Spinal cord (tissue), 10 donors: ENCODE results near the gene GTPBP1. TPM values are rescaled to one million over a fixed set of nuclear protein-coding genes. Genes with fewer than 3 reads are reported as not detected.

ENCODE experiments used
- DNase-seq, 6 donors: peaks; one replicate each; pipeline versions ENCODE4 v3.0.0 to v3.0.0-alpha.2; 2013 to 2015; ENCODE audit warnings: low spot score in 6 of 6, low read depth in 4 of 6
- H3K27ac ChIP-seq: one replicate; pipeline ENCODE4 v1.5.1; 2013; ENCODE audit warnings: low read depth, low read length, control low read depth
- H3K27me3 ChIP-seq: one replicate; pipeline ENCODE4 v1.6.1; 2013; ENCODE audit warnings: low read length; ENCODE audit not compliant: control insufficient read depth, insufficient read depth
- H3K36me3 ChIP-seq: one replicate; pipeline ENCODE4 v1.6.1; 2013; ENCODE audit warnings: low read length; ENCODE audit not compliant: control insufficient read depth, insufficient read depth
- H3K4me1 ChIP-seq: one replicate; pipeline ENCODE4 v1.6.1; 2013; ENCODE audit warnings: low read length; ENCODE audit not compliant: control insufficient read depth, insufficient read depth
- H3K4me3 ChIP-seq: one replicate; pipeline ENCODE4 v1.5.1; 2013; ENCODE audit warnings: low read depth, low read length, control low read depth
- H3K9me3 ChIP-seq: one replicate; pipeline ENCODE4 v1.6.1; 2013; ENCODE audit warnings: low read length; ENCODE audit not compliant: control insufficient read depth, insufficient read depth
- WGBS: methylation state at CpG from one replicate; pipeline ENCODE4 v1.1.5; 2013; ENCODE audit warnings: missing lambda C conversion rate; ENCODE audit not compliant: insufficient coverage; 5-methylcytosine and 5-hydroxymethylcytosine counted together
- polyA plus RNA-seq, 2 donors: library from polyadenylated mRNA; unstranded; fragments of 120-200 nt; gene quantifications; one replicate each; pipeline ENCODE4 v1.2.1, GENCODE V29; 2013; ENCODE audit not compliant: insufficient read length in 2 of 2
- total RNA-seq, 2 donors: library from RNA; depleted of rRNA in 1 of 2; stranded (reverse); fragments of 120-200 nt in 1 of 2; fragments of >200 nt in 1 of 2; gene quantifications; one replicate each; pipeline versions ENCODE4 v1.2.3 to v1.2.4, GENCODE V29; 2013 to 2014
- donor health status: healthy.

The GTPBP1 gene
- total and polyA plus RNA-seq, 4 donors: 25.0 to 79.6 (median 44.4) TPM

- DNase-seq: no peak
- Histone ChIP-seq H3K4me3 (no peak overlapping the region), H3K27me3 (no peaks in the 10 kb centered on the region), H3K4me1 (no peaks in the 10 kb centered on the region), H3K36me3 (peaks cover 61% of the 10 kb centered on the region), H3K27ac (no peak overlapping the region), H3K9me3 (no peaks in the 10 kb centered on the region)
- WGBS: no CpG with 5 or more reads among the region's 1 CpG
Observed at GRCh38 chr22:38689651-38690050, 16.1 kb upstream of the GTPBP1 start.

DNA sequence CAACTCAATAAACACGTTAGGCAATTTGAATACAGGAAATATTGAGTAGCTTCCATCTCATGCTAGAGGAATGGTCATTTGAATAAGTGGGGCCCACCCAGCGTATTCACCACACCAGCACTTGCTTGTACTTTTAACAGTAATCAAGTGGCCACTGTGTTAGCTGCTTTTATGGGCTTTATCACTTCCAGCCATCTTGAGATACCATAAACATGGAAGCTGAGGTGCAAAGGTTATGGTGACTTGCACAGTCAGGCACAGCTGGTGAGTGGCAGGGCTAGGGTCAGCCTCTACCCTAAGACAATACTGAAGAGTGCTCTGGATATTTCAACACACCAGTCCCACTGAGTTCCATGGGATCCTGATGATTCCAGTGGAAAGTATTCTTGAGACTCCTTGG is 11.7 kb upstream of the GTPBP1 start:
- WGBS: no CpG with 5 or more reads among the region's 2 CpGs
- peaks cover 30% of the 10 kb centered on the region for H3K36me3 ChIP-seq
- DNase-seq: no peak
- peaks cover 10% of the 10 kb centered on the region for H3K4me1 ChIP-seq
- H3K27ac ChIP-seq: no peak overlapping the region
- no peaks in the 10 kb centered on the region for H3K9me3 ChIP-seq
- no peak overlapping the region for H3K4me3 ChIP-seq
- no peaks in the 10 kb centered on the region for H3K27me3 ChIP-seq

GRCh38 chr22:38694940-38695339 is 10.8 kb upstream of the GTPBP1 start:
- no peaks in the 10 kb centered on the region for H3K27me3 ChIP-seq
- no peak overlapping the region for H3K27ac ChIP-seq
- peaks cover 24% of the 10 kb centered on the region for H3K36me3 ChIP-seq
- H3K4me3 ChIP-seq: no peak overlapping the region
- no peaks in the 10 kb centered on the region for H3K9me3 ChIP-seq
- no peak for DNase-seq
- H3K4me1 ChIP-seq: peaks cover 13% of the 10 kb centered on the region
- no CpG with 5 or more reads among the region's 3 CpGs for WGBS

DNA sequence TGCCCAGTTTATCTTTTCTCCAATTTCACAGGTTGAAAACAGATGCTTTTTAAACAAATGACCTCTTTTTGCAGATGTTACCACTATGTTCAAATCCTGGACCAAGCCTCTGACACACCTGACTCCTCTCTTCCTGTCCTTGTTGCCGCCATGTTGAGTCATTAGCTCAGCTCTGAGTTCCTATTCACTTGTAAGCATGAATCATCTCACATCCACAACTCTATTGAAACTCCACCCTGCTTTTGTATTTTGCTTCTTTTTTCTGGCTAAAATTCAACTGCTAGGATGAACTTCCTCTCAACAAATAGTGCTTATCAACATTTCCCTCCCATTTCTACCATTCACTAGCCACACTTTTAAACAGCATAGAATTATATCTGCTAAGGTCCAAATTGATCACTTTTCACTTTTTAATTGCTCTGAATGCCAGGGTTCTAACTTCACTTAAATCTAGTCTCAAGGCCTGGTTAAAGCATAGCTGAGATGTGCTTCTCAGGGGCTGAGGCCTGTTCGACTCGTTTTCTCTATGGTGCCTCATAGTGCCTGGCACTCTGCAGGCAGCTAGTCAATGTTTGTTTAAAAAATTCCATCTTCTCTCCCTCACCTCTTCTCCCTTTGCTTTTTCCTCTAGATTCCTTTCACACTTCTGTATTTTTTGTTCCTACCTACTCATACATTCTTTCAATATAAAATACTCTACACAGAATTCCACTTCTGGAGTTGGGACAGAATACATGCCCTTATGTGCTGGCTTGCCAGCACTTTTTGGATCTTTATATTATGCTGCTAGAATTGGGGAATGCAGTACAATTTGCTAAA is 8.9 kb upstream of the GTPBP1 start:
- Histone ChIP-seq H3K4me1 (peaks cover 20% of the 10 kb centered on the region), H3K9me3 (no peaks in the 10 kb centered on the region), H3K27ac (peak overlapping the region; percentile 61), H3K27me3 (no peaks in the 10 kb centered on the region), H3K36me3 (peaks cover 11% of the 10 kb centered on the region), H3K4me3 (no peak overlapping the region)
- no peak for DNase-seq
- 39% methylated on average over 3 of the region's 3 CpGs for WGBS

DNA sequence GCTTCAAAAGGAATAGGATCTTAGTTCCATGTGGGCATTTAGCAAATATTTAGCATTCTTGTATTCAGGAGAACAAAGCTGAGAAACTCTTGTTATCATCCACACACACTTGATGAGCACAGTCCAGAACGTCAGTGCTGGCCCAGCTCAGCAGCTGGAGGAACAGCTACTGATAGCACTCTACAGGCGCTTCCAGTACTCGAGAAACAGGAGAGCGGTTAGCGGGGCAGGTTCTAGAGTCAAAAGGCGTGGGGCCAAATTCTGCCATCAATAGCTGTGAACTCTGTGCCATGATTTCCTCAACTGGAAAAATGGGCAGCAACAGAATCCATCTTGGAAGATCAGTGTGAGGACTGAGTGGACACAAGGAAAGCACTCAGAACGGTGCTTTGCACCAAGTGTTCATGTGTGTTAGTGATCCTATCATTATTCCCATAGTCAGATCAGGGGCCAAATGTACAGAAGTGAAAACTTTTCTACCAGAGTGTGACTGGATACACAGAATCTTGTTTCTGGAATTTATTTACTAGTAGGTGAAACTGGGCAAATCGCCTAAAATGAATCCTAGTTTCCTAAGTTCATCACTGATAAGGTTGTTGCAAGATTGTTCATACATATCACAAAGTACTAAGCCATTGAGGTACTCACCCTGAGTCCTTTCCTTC is 8.2 kb upstream of the GTPBP1 start:
- peak overlapping the region; percentile 61 for H3K27ac ChIP-seq
- H3K36me3 ChIP-seq: peaks cover 11% of the 10 kb centered on the region
- H3K27me3 ChIP-seq: no peaks in the 10 kb centered on the region
- peaks cover 23% of the 10 kb centered on the region for H3K4me1 ChIP-seq
- H3K9me3 ChIP-seq: no peaks in the 10 kb centered on the region
- H3K4me3 ChIP-seq: no peak overlapping the region
- DNase-seq: no peak
- WGBS: 73% methylated on average over 7 of the region's 8 CpGs

DNA sequence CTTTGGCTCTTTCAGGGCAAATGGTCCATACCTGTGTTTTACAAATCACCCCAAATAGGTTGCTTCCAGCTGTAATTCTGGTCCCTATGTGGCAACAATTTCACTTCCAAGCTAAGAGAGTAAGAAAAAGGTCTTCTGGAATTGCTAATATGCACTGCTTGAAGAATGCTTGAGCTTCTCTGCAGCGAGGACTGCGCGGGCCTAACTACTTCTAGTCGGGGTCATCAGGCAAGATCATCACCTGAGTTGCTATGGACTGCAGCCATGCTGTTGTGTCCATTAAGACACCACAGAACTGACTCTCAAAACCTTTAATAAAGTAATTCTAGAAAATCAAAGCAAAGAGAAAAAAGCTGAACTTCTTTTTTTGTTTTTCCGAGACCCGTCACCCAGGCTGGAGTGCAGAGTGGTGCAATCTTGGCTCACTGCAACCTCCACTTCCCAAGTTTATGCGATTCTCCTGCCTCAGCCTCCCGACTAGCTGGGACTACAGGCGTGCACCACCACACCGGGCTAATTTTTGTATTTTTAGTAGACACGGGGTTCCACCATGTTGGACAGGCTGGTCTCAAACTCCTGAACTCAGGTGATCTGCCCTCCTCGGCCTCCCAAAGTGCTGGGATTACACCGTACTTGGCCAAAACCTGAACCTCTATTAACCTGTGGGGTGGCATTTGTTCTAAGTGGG is 7.2 kb upstream of the GTPBP1 start:
- Histone ChIP-seq H3K9me3 (no peaks in the 10 kb centered on the region), H3K4me3 (no peak overlapping the region), H3K27ac (no peak overlapping the region), H3K36me3 (peaks cover 9% of the 10 kb centered on the region), H3K4me1 (peaks cover 23% of the 10 kb centered on the region), H3K27me3 (no peaks in the 10 kb centered on the region)
- 90% methylated on average over 13 of the region's 13 CpGs for WGBS
- DNase-seq: no peak

- H3K9me3 ChIP-seq: no peaks in the 10 kb centered on the region
- peaks cover 7% of the 10 kb centered on the region for H3K36me3 ChIP-seq
- H3K27ac ChIP-seq: peak overlapping the region; percentile 73
- 79% methylated on average over 3 of the region's 5 CpGs for WGBS
- H3K27me3 ChIP-seq: no peaks in the 10 kb centered on the region
- H3K4me1 ChIP-seq: peaks cover 23% of the 10 kb centered on the region
- peak overlapping the region; percentile 81 for H3K4me3 ChIP-seq
- DNase-seq: no peak
Observed at GRCh38 chr22:38699143-38699542, 6.6 kb upstream of the GTPBP1 start.

GRCh38 chr22:38699784-38700183 is 6.0 kb upstream of the GTPBP1 start:
- H3K4me3 ChIP-seq: peak overlapping the region; percentile 81
- peak in 2 of 6 donors; percentile 21 to 49 for DNase-seq
- H3K4me1 ChIP-seq: peaks cover 23% of the 10 kb centered on the region
- WGBS: 6% methylated on average over 5 of the region's 6 CpGs
- peak overlapping the region; percentile 73 for H3K27ac ChIP-seq
- peaks cover under 1% of the 10 kb centered on the region for H3K36me3 ChIP-seq
- H3K9me3 ChIP-seq: no peaks in the 10 kb centered on the region
- H3K27me3 ChIP-seq: no peaks in the 10 kb centered on the region

DNA sequence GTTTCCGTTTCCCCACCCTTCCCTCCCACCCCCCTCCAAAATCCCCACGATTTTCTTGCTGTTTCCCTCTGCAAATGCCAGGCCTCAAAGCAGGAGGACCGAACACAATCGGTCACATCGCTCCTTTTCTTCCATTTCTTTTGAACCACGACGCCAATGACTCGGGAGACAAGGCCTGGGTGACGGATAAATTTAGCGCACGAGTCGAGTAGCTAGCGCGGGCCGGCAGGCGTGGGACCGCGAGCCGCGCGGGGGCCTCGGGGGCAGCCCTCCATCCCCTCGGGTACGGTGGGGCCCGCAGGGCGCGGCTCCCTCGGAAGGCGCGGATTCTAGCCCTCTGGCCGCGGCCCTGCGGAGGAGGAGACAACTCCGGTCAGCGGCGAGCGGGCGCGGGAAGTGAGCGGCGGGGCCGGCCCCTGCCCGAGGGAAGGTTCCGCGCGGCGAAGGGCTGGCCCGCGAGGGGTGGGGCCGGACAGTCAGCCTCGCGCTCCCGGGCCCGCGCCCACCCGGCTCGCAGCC is 5.4 kb upstream of the GTPBP1 start:
- Histone ChIP-seq H3K4me1 (peaks cover 23% of the 10 kb centered on the region), H3K27ac (peak overlapping the region; percentile 73), H3K9me3 (no peaks in the 10 kb centered on the region), H3K27me3 (no peaks in the 10 kb centered on the region), H3K36me3 (no peaks in the 10 kb centered on the region), H3K4me3 (peak overlapping the region; percentile 81)
- WGBS: under 1% methylated on average over 57 of the region's 57 CpGs
- peak in 2 of 6 donors; percentile 6 to 55 for DNase-seq
